GM12891 (cell line): ENCODE results near the gene PDLIM3.

Experiments used
- PAX5 ChIP-seq: IDR thresholded peaks from 2 replicates; pipeline ENCODE4 v1.6.1; 2011; ENCODE audit warnings: low read length, moderate library complexity, mild to moderate bottlenecking; ENCODE audit not compliant: insufficient read depth, severe bottlenecking
- POLR2A ChIP-seq: IDR thresholded peaks from 2 replicates; pipeline ENCODE4 v1.6.1; 2011; ENCODE audit warnings: low read depth, low read length, control low read depth
- POLR2AphosphoS5 ChIP-seq: IDR thresholded peaks from 2 replicates; pipeline ENCODE4 v1.6.1; 2011; ENCODE audit warnings: low read depth, low read length, control low read depth
- POU2F2 ChIP-seq: IDR thresholded peaks from 2 replicates; pipeline ENCODE4 v1.6.1; 2011; ENCODE audit warnings: low read depth, mild to moderate bottlenecking, control low read depth, low read length, moderate library complexity
- SPI1 ChIP-seq: IDR thresholded peaks from 2 replicates; pipeline ENCODE4 v1.6.1; 2011; ENCODE audit warnings: low read depth, low read length, control low read depth
- TAF1 ChIP-seq: IDR thresholded peaks from 2 replicates; pipeline ENCODE4 v1.6.1; 2011; ENCODE audit warnings: low read depth, low read length, control low read depth

DNA sequence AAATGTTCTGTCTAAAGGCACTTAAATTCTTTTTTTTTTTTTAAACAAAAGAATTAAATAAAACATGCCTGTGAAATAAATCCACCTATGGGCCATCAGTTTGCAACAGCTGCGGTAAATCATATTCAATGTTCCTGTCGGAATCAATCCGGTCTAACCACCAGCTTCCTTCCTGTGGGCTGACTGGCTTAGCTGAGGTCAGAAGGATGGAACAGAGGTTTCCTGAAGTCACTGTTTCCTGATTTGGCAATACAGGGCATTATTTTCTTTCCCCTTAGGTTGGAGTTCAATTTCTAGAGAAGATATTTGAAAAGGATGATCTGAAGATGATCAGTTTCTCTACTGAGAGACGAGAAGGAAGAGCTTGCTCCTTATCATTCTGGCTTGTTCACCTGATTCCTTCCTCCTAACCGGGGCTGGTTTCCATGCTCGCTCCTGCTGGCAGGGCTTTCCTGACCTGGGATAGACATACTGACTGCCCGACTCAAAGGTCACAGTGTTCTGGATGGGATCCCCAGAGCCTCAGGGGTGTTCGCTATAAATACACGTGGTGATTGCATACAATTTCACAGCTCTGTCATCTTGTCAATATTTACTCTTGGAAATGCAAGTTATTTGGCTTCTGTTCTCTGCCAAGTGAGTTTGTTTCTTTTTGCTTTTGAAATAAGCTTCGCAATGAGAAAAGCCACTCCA is 21.7 kb downstream of the PDLIM3 start:
- TF ChIP-seq TAF1 (no peak), POLR2A (no peak), POLR2AphosphoS5 (no peak), PAX5 (no peak), SPI1 (no peak), POU2F2 (no peak)
